Central memory CD8-positive, alpha-beta T cell (primary cell): ENCODE results near the gene DEFB129.

Source experiments
- ATAC-seq: fragments of 150-1000 bp; cut with Tn5 transposase; replicated peaks from 2 replicates; pipeline ENCODE4 v1.10.0; 2022; ENCODE audit warnings: mild to moderate bottlenecking, moderate FRiP score, moderate number of reproducible peaks; ENCODE audit not compliant: poor library complexity, severe bottlenecking; ENCODE audit errors: extremely low read depth
- DNase-seq, 2 donors: peaks; one replicate each; pipeline ENCODE4 v3.0.0; 2021; ENCODE audit warnings: low spot score in 2 of 2
- H3K27ac Mint-ChIP-seq: one replicate; pipeline ENCODE4 v1.8.0; 2022; ENCODE audit warnings: low read depth, mild to moderate bottlenecking, moderate library complexity, mixed read lengths
- H3K27me3 Mint-ChIP-seq: one replicate; pipeline ENCODE4 v1.8.0; 2022; ENCODE audit warnings: mixed read lengths
- H3K36me3 Mint-ChIP-seq: one replicate; pipeline ENCODE4 v1.8.0; 2022; ENCODE audit warnings: mild to moderate bottlenecking, moderate library complexity, mixed read lengths; ENCODE audit not compliant: insufficient read depth
- H3K4me1 Mint-ChIP-seq: one replicate; pipeline ENCODE4 v1.8.0; 2022; ENCODE audit warnings: mixed read lengths
- H3K4me3 Mint-ChIP-seq: one replicate; pipeline ENCODE4 v1.8.0; 2022; ENCODE audit warnings: mild to moderate bottlenecking, moderate library complexity, mixed read lengths
- H3K9me3 Mint-ChIP-seq: one replicate; pipeline ENCODE4 v1.8.0; 2022; ENCODE audit warnings: mixed read lengths

The DEFB129 gene

DNA sequence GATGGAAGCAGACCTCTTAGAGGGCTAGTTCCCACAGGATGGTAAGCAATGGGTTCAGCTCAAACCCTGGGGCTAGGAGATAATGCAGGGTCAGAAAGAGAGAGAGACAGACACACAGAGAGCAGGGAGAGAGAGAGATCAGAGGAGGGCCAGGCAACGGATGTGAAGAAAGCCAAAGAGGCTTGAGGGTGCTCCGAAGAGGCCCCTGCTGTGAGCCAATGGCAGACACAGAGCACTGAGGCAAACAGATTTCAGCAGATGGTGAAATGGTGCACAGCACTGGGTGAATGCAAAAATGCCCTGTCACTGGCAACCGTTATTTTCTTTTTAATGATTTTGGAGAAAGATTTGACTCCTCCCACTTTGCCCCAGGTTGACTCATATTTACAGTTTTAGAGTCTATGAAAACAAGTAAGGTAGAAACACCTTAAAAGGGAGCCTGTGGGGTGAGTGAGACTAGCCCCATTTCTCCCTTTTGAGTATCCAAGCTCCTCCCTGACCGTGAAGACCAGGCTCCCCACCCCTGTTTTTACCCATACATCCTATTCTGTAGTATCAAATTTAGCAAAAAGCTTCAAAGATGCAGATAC is 31.3 kb downstream of the DEFB129 start:
- Mint-ChIP-seq H3K27me3 (peaks cover 33% of the 10 kb centered on the region), H3K4me1 (no peaks in the 10 kb centered on the region), H3K4me3 (no peak overlapping the region), H3K27ac (no peak overlapping the region), H3K36me3 (no peaks in the 10 kb centered on the region), H3K9me3 (no peaks in the 10 kb centered on the region)
- ATAC-seq (no peak), DNase-seq (no peak)

DNA sequence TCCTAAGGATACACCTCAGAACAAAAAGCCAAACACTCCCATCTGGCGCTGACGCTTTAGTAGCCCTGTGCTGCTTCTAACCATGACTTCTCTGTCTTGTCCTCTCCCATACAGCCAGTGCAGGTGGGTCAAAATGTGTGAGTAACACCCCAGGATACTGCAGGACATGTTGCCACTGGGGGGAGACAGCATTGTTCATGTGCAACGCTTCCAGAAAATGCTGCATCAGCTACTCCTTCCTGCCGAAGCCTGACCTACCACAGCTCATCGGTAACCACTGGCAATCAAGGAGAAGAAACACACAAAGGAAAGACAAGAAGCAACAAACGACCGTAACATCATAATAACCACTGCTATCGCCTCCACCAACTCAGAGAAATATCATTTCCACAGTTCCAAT is 31.9 kb downstream of the DEFB129 start:
- Mint-ChIP-seq H3K4me3 (no peak overlapping the region), H3K27ac (no peak overlapping the region), H3K4me1 (no peaks in the 10 kb centered on the region), H3K36me3 (no peaks in the 10 kb centered on the region), H3K27me3 (peaks cover 28% of the 10 kb centered on the region), H3K9me3 (no peaks in the 10 kb centered on the region)
- ATAC-seq = no peak
- no peak for DNase-seq

DNA sequence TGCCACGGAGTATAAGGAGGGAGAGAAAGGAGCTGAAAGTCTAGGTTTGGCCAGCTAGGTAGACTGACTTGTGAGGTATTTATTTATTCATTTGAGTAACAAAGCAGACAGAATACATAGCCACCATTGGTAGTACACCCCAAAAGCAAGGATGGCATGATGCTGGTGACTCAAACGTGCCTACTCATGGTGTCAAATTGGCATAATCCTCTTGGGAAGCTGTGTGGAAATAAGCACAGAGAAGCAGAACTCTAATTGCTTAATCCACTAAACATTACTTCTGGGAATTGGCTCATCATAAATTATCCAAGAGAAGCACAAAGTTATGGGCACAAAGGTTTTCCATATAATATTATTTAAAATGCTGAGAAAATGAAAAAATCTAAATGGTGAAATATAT is 32.9 kb downstream of the DEFB129 start:
- DNase-seq = no peak
- no peak for ATAC-seq
- no peaks in the 10 kb centered on the region for H3K36me3 Mint-ChIP-seq
- peaks cover 28% of the 10 kb centered on the region for H3K27me3 Mint-ChIP-seq
- H3K9me3 Mint-ChIP-seq = no peaks in the 10 kb centered on the region
- no peak overlapping the region for H3K4me3 Mint-ChIP-seq
- no peak overlapping the region for H3K27ac Mint-ChIP-seq
- no peaks in the 10 kb centered on the region for H3K4me1 Mint-ChIP-seq

DNA sequence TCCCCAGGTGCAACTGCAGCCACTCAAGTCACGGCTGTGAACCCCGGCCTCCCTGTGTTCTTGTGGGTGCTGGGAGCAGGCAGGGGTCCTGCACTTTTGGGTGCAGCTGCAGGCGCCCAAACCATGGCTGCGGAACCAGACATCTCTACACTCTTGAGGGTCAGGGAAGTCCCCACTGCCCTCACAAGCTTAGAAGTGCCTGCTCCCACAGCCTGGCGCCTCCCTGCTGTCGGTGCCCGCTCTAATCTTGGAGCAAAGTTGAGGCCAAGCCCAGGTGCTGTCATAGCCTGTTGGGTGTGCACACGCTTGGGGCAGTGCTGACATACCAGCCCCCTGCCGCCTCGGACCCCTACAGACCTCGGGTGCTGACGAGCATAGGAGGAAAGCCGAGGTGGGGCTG is 36.6 kb downstream of the DEFB129 start:
- Mint-ChIP-seq H3K4me3 (no peak overlapping the region), H3K9me3 (no peaks in the 10 kb centered on the region), H3K36me3 (no peaks in the 10 kb centered on the region), H3K4me1 (peaks cover 11% of the 10 kb centered on the region), H3K27ac (no peak overlapping the region), H3K27me3 (peaks cover 22% of the 10 kb centered on the region)
- DNase-seq (no peak), ATAC-seq (no peak)

DNA sequence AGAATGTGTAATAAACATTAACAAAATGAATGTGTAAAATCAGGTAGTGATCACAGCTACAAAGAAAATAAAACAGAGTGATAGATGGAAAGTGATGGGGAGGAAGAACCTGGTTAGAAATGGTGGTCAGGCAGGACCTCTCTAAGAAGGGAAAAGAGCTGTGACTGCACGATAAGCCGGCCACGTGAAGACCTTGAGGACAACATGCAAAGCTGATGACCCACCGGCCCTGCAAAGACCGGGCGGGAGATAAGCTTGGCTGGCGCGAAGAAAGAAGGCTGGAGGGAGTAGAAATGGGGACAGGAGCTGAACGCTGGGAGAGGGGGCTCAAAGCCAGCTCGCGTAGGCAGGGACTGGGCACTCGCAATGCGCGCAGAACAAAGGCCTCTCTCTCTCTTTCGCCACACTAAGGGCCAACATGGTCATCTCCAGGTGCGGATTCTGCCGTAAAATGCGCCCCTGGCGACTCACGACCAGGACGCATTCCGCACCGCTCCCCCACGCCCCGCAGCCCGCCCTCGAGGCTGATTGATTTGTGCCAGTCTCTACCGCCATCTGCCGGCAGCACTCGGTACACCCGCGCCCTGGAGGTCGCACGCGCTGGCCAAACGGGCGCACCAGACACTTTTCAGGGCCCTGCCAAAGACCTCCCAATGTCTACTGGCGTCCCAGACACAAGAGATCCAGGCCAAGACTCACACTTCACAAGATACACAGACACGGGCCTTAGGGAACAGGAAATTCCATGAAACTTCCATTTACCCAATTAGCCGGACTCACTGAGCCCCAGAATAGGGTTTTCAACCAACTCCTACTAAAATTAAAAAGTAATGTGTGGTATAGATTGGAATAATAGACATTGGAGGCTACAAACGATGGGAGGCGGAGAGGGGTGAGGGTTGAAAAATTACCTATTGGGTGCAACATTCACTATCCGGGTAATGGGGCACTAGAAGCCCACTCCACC is 39.8 kb downstream of the DEFB129 start:
- H3K36me3 Mint-ChIP-seq = no peaks in the 10 kb centered on the region
- peak; percentile 92 for ATAC-seq
- H3K4me1 Mint-ChIP-seq = peaks cover 11% of the 10 kb centered on the region
- DNase-seq = peak; percentile 78 to 90
- H3K27ac Mint-ChIP-seq = no peak overlapping the region
- H3K27me3 Mint-ChIP-seq = peaks cover 18% of the 10 kb centered on the region
- H3K9me3 Mint-ChIP-seq = no peaks in the 10 kb centered on the region
- H3K4me3 Mint-ChIP-seq = peak overlapping the region; percentile 86

DNA sequence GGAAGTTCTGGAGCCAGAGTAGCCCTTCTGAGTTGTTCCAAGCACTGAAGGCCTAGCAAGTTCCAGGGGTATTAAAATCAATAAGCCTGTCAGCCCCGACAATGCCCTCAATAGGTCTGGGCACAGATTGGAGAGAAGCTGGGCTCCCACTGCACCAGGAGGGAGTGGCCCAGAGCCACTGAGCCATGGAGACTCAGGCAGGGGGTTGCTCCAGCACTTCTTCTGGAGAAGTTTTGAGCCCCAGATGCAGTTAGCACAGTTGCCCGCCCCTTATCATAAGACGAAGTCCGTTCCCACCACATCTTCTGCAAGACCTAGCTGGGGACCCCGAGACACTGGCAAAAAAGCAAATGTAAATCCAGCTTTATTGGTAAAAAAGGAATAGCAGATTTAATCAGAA is 43.5 kb downstream of the DEFB129 start:
- Mint-ChIP-seq H3K36me3 (no peaks in the 10 kb centered on the region), H3K27me3 (peaks cover 18% of the 10 kb centered on the region), H3K9me3 (no peaks in the 10 kb centered on the region), H3K27ac (no peak overlapping the region), H3K4me1 (peaks cover 11% of the 10 kb centered on the region), H3K4me3 (no peak overlapping the region)
- ATAC-seq = no peak
- no peak for DNase-seq

DNA sequence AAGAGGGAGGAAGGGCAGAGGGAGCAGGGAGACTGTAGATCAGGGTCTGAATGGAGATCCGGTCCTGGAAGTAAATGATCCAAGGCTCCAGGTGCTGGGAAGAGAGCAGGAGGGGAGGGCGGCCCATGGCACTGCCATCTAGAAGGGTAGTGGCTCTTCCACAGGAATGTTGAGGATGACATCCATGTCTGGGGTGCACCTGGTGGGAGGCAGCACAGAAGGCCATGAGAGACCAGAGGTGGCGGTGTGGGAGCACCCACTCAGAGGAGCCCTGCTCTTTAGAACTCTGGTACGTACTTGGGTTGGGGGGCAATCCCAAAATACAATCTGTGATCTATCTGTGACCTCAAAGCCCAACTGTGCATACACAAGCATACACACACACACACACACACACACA is 44.0 kb downstream of the DEFB129 start:
- no peak overlapping the region for H3K27ac Mint-ChIP-seq
- peaks cover 11% of the 10 kb centered on the region for H3K4me1 Mint-ChIP-seq
- H3K27me3 Mint-ChIP-seq = peaks cover 13% of the 10 kb centered on the region
- H3K36me3 Mint-ChIP-seq = no peaks in the 10 kb centered on the region
- DNase-seq = no peak
- ATAC-seq = no peak
- no peak overlapping the region for H3K4me3 Mint-ChIP-seq
- no peaks in the 10 kb centered on the region for H3K9me3 Mint-ChIP-seq

DNA sequence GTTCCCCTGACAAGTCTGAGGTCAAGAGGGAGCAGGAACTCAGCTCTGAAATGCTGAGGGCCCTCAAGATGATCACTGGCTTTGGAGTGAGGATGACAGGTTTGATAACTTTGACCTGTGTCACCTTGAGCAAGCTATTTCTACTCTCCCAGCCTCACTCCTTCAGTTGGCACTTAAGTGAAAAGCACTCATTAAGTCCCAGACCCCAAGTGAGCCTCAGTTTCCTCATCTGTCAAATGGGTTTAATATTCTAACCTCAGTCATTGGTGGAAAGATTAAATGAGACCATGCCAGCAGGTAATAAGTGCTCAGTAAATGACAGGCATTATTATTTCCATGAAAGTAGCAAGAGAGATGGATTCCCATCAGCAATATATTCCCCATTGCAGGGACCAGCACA is 44.5 kb downstream of the DEFB129 start:
- Mint-ChIP-seq H3K27ac (no peak overlapping the region), H3K4me3 (no peak overlapping the region), H3K4me1 (peaks cover 7% of the 10 kb centered on the region), H3K36me3 (no peaks in the 10 kb centered on the region), H3K9me3 (no peaks in the 10 kb centered on the region), H3K27me3 (peaks cover 8% of the 10 kb centered on the region)
- DNase-seq (no peak), ATAC-seq (no peak)

DNA sequence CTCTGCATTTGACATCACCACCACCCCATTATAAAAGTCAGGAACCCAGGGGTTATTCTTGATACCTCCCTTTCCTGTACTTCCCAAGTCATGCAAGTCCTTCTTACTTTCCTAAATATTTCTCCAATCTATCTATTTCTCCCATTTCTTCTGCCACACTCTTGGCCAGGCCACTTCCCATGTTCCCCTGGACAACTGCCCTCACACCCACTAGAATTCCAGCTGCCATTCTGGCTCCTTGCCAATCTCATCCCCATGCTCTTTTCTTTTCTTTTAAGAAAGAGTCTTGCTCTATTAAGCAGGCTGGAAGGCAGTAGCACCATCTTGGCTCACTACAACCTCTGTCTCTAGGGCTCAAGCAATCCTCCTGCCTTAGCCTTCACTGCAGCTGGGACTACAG is 45.7 kb downstream of the DEFB129 start:
- Mint-ChIP-seq H3K27ac (no peak overlapping the region), H3K4me1 (no peaks in the 10 kb centered on the region), H3K36me3 (no peaks in the 10 kb centered on the region), H3K9me3 (no peaks in the 10 kb centered on the region), H3K4me3 (no peak overlapping the region), H3K27me3 (no peaks in the 10 kb centered on the region)
- ATAC-seq = no peak
- DNase-seq = no peak

DNA sequence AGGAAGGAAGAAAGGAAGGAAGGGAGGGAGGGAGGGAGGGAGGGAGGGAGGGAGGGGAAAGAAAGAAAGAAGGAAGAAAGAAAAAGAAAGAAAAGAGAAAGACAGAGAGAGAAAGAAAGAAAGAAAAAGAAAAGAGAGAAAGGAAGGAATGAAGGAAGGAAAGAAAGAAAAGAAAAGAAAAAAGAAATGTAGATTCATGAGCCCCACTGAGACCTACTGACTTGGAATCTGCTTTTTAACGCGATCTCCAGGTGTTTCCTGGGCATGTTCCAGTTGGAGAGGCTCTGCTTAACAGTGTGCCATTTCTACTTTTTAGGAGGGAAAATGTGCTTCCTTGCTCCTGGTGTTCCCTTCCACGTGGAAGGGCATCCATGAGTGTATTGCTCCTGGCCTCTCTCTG is 46.8 kb downstream of the DEFB129 start:
- Mint-ChIP-seq H3K36me3 (no peaks in the 10 kb centered on the region), H3K27me3 (no peaks in the 10 kb centered on the region), H3K9me3 (no peaks in the 10 kb centered on the region), H3K27ac (no peak overlapping the region), H3K4me3 (no peak overlapping the region), H3K4me1 (no peaks in the 10 kb centered on the region)
- no peak for ATAC-seq
- DNase-seq = no peak

DNA sequence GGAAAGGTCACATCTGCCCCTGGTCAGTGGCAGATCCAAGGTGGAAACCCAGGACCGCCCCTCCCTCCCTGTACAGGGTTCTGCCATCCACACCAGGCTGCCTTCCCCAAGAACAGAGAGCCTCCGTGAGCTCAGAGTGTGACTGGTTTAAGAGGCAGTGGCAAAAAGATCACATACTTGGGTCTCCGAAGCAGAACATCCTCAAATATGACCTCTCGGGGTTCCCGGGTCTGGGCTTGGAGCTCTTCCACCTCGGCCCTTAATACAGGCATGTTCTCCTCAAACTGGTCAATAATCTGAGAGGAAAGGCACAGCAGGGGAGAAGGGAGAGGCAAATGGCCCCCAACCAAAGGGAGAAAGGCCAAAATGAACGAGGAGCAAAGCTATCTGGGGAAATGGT is 48.7 kb downstream of the DEFB129 start:
- no peaks in the 10 kb centered on the region for H3K36me3 Mint-ChIP-seq
- H3K27me3 Mint-ChIP-seq = no peaks in the 10 kb centered on the region
- no peaks in the 10 kb centered on the region for H3K4me1 Mint-ChIP-seq
- DNase-seq = no peak
- H3K4me3 Mint-ChIP-seq = no peak overlapping the region
- H3K27ac Mint-ChIP-seq = no peak overlapping the region
- no peak for ATAC-seq
- no peaks in the 10 kb centered on the region for H3K9me3 Mint-ChIP-seq

DNA sequence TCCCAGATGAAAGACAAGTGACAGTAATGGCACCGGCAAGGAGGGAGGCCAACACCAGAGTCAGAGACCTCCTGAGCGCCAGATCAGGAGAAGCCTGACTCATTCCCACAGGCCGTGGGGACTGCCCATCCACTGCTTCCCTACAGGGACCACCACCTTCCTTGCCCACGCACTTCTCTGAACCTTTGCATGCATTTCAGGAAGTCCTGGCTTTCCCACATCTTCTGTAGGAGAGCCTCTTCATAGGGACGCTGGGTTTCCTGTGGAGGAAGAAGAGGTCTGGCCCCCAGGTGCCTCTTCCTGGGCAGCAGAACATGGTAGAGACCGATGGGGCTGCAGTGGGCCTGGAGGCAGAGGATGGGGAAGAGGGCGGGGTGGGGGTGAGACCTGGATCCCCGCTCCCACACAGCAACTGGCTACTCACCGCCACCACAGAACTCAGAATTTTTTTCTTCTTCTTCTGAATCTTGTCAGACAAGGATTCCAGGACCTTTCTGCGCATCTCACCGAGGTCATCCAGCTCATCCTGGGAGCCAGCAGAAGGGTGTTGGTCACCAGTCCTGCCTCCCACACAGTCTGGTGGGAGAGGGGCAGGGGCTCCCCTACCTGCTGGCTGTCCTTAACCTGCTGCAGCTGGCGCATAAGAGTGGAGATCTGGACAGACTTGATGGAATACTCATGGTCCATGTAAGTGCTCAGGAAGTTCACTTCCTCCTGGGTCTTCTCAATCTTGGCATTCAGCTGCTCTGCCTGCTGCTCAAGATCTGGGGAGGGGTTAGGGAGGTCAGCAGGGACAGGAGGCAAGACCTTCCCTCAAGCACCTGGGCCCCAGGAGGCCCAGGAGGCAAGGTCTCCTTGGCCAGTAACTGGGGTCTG is 49.8 kb downstream of the DEFB129 start:
- ATAC-seq = no peak
- DNase-seq = no peak
- H3K36me3 Mint-ChIP-seq = no peaks in the 10 kb centered on the region
- H3K27ac Mint-ChIP-seq = no peak overlapping the region
- no peaks in the 10 kb centered on the region for H3K9me3 Mint-ChIP-seq
- no peak overlapping the region for H3K4me3 Mint-ChIP-seq
- no peaks in the 10 kb centered on the region for H3K4me1 Mint-ChIP-seq
- H3K27me3 Mint-ChIP-seq = no peaks in the 10 kb centered on the region

DNA sequence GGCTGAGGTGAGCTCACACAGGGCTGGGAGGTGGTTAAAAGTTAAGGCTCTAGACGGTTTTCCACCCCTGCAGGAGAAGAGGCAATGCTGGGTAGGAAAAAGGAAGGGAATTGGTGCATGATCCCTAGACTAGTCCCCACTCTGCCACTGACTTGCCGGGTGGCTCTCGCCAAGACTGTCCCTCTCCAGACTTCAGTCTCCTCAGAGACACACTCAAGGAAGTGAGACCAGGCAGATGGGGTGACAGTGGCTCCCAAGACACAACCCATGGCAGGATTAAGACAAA is 50.4 kb downstream of the DEFB129 start:
- Mint-ChIP-seq H3K36me3 (no peaks in the 10 kb centered on the region), H3K4me3 (no peak overlapping the region), H3K4me1 (no peaks in the 10 kb centered on the region), H3K27ac (no peak overlapping the region), H3K9me3 (no peaks in the 10 kb centered on the region), H3K27me3 (no peaks in the 10 kb centered on the region)
- ATAC-seq (no peak), DNase-seq (no peak)
